SK-N-SH treated with all-trans-retinoic acid at 6 μM for 48 hours (cell line): ENCODE measurements around the gene VPS4B.

Experiments used
- ATAC-seq: fragments of 200-7000 bp; cut with Tn5 transposase; 3 replicates; pipeline ENCODE4 v1.9.1; 2020; ENCODE audit warnings: mild to moderate bottlenecking, moderate library complexity
- ARNTL ChIP-seq: fragments of 450-650 bp; formaldehyde crosslinking; IDR thresholded peaks from 2 replicates; pipeline ENCODE4 v1.5.0; 2020; ENCODE audit warnings: low read depth, mild to moderate bottlenecking, moderate library complexity, borderline replicate concordance
- BACH2 ChIP-seq: fragments of 250-450 bp; sonication (Bioruptor Pico); IDR thresholded peaks from 2 replicates; pipeline ENCODE4 v1.9.0; 2021; ENCODE audit warnings: mild to moderate bottlenecking, borderline replicate concordance
- CSDC2 ChIP-seq: fragments of 250-450 bp; sonication (Bioruptor Pico); IDR thresholded peaks from 2 replicates; pipeline ENCODE4 v1.5.0; 2020; ENCODE audit warnings: mild to moderate bottlenecking, moderate library complexity
- CSRNP3 ChIP-seq: fragments of 250-450 bp; sonication (Bioruptor Pico); IDR thresholded peaks from 2 replicates; pipeline ENCODE4 v1.5.1; 2021; ENCODE audit warnings: mild to moderate bottlenecking, moderate library complexity
- ESRRG ChIP-seq: fragments of 250-450 bp; sonication (Bioruptor Pico); IDR thresholded peaks from 2 replicates; pipeline ENCODE4 v1.6.1; 2021; ENCODE audit warnings: mild to moderate bottlenecking
- GLIS3 ChIP-seq: fragments of 250-450 bp; sonication (Bioruptor Pico); IDR thresholded peaks from 2 replicates; pipeline ENCODE4 v1.5.0; 2020; ENCODE audit warnings: mild to moderate bottlenecking, moderate library complexity
- ISL1 ChIP-seq: fragments of 250-450 bp; sonication (Bioruptor Pico); IDR thresholded peaks from 2 replicates; pipeline ENCODE4 v2.1.2; 2022; ENCODE audit warnings: mild to moderate bottlenecking, moderate library complexity
- OSR1 ChIP-seq: fragments of 250-450 bp; sonication (Bioruptor Pico); IDR thresholded peaks from 2 replicates; pipeline ENCODE4 v1.8.0; 2022; ENCODE audit warnings: moderate library complexity, mild to moderate bottlenecking, inconsistent platforms
- PPARA ChIP-seq: fragments of 250-450 bp; sonication (Bioruptor Pico); IDR thresholded peaks from 2 replicates; pipeline ENCODE4 v1.5.0; 2020; ENCODE audit warnings: mild to moderate bottlenecking, borderline replicate concordance
- RARB ChIP-seq: fragments of 250-450 bp; sonication (Bioruptor Pico); IDR thresholded peaks from 2 replicates; pipeline ENCODE4 v1.8.0; 2021; ENCODE audit warnings: mild to moderate bottlenecking, moderate library complexity
- SNAI2 ChIP-seq: fragments of 250-450 bp; sonication (Bioruptor Pico); IDR thresholded peaks from 2 replicates; pipeline ENCODE4 v1.5.0; 2020; ENCODE audit warnings: mild to moderate bottlenecking, moderate library complexity
- TCF4 ChIP-seq: fragments of 250-450 bp; sonication (Bioruptor Pico); IDR thresholded peaks from 2 replicates; pipeline ENCODE4 v1.8.0; 2021; ENCODE audit warnings: mild to moderate bottlenecking, moderate library complexity, borderline replicate concordance
- TOX ChIP-seq: fragments of 250-450 bp; sonication (Bioruptor Pico); IDR thresholded peaks from 2 replicates; pipeline ENCODE4 v1.8.0; 2021; ENCODE audit warnings: mild to moderate bottlenecking, moderate library complexity, borderline replicate concordance
- ZC3H10 ChIP-seq: fragments of 250-450 bp; sonication (Bioruptor Pico); IDR thresholded peaks from 2 replicates; pipeline ENCODE4 v1.5.1; 2021; ENCODE audit warnings: mild to moderate bottlenecking, moderate library complexity
- ZFP3 ChIP-seq: fragments of 250-450 bp; sonication (Bioruptor Pico); IDR thresholded peaks from 2 replicates; pipeline ENCODE4 v1.5.0; 2020; ENCODE audit warnings: mild to moderate bottlenecking, moderate library complexity
- ZFP30 ChIP-seq: fragments of 450-650 bp; formaldehyde crosslinking; IDR thresholded peaks from 2 replicates; pipeline ENCODE4 v1.5.0; 2022; ENCODE audit warnings: mild to moderate bottlenecking, moderate library complexity
- ZNF565 ChIP-seq: fragments of 450-650 bp; formaldehyde crosslinking; conservative IDR thresholded peaks from 2 replicates; pipeline ENCODE4 v1.5.0; 2020; ENCODE audit warnings: low read depth, mild to moderate bottlenecking, moderate library complexity
- ZNF70 ChIP-seq: fragments of 450-650 bp; formaldehyde crosslinking; IDR thresholded peaks from 2 replicates; pipeline ENCODE4 v1.5.0; 2020; ENCODE audit warnings: mild to moderate bottlenecking, moderate library complexity
- ZNF8 ChIP-seq: fragments of 450-650 bp; formaldehyde crosslinking; IDR thresholded peaks from 2 replicates; pipeline ENCODE4 v1.5.0; 2020; ENCODE audit warnings: mild to moderate bottlenecking, moderate library complexity
- TF ChIP-seq, protein P1 (sequence below): fragments of 250-450 bp; sonication (Bioruptor Pico); IDR thresholded peaks from 2 replicates; pipeline ENCODE4 v1.5.0; 2020; ENCODE audit warnings: mild to moderate bottlenecking, moderate library complexity
- TF ChIP-seq, protein P2 (sequence below): fragments of 250-450 bp; sonication (Bioruptor Pico); IDR thresholded peaks from 2 replicates; pipeline ENCODE4 v1.5.1; 2020; ENCODE audit warnings: low read depth, mild to moderate bottlenecking, moderate library complexity
- TF ChIP-seq, protein P3 (sequence below): fragments of 250-450 bp; sonication (Bioruptor Pico); IDR thresholded peaks from 2 replicates; pipeline ENCODE4 v1.8.0; 2020; ENCODE audit warnings: mild to moderate bottlenecking, moderate library complexity, borderline replicate concordance
- TF ChIP-seq, protein P4 (sequence below): fragments of 250-450 bp; sonication (Bioruptor Pico); IDR thresholded peaks from 2 replicates; pipeline ENCODE4 v1.8.0; 2021; ENCODE audit warnings: low read depth, mild to moderate bottlenecking, moderate library complexity, borderline replicate concordance

The VPS4B gene

DNA sequence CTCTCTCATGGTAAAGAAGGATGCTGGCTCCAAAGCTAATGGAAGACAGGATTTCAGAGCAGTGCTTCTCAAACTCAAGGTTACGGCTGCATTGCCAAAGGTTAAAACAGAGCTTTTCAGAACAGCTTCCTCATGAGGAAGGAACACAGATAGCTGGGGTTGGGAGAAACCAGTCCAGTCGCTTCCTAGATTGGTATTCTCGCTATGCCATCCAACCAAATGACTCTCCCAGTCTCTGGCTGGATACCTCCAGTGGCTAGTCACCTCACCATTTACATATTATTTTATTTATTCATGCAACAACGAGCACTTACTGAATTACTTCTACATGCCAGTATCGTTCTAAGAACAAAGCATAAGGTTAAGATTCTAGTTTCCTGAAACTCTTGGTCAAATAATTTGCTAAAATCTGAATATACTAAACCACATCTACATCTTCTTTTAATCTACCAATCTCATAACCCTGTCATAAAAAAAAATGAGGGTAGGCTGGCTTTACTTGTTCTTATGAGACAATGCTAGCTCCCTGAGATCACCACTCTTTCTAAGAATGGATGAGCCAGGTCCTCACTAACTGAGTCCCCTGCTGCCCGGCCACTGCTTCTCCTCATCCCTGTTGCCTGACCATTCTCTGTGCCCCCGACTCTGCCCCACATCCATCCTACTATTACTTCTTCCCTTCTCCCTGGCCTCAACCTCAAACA lies 75.6 kb downstream of the VPS4B start:
- no peak for ATAC-seq
- no peak for TF ChIP-seq BACH2 (CRISPR knock-in tag)
- TF ChIP-seq, protein P1, sequence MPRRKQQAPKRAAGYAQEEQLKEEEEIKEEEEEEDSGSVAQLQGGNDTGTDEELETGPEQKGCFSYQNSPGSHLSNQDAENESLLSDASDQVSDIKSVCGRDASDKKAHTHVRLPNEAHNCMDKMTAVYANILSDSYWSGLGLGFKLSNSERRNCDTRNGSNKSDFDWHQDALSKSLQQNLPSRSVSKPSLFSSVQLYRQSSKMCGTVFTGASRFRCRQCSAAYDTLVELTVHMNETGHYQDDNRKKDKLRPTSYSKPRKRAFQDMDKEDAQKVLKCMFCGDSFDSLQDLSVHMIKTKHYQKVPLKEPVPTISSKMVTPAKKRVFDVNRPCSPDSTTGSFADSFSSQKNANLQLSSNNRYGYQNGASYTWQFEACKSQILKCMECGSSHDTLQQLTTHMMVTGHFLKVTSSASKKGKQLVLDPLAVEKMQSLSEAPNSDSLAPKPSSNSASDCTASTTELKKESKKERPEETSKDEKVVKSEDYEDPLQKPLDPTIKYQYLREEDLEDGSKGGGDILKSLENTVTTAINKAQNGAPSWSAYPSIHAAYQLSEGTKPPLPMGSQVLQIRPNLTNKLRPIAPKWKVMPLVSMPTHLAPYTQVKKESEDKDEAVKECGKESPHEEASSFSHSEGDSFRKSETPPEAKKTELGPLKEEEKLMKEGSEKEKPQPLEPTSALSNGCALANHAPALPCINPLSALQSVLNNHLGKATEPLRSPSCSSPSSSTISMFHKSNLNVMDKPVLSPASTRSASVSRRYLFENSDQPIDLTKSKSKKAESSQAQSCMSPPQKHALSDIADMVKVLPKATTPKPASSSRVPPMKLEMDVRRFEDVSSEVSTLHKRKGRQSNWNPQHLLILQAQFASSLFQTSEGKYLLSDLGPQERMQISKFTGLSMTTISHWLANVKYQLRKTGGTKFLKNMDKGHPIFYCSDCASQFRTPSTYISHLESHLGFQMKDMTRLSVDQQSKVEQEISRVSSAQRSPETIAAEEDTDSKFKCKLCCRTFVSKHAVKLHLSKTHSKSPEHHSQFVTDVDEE, result no peak
- no peak for TF ChIP-seq ZFP30 (CRISPR knock-in tag)
- TF ChIP-seq, protein P2, sequence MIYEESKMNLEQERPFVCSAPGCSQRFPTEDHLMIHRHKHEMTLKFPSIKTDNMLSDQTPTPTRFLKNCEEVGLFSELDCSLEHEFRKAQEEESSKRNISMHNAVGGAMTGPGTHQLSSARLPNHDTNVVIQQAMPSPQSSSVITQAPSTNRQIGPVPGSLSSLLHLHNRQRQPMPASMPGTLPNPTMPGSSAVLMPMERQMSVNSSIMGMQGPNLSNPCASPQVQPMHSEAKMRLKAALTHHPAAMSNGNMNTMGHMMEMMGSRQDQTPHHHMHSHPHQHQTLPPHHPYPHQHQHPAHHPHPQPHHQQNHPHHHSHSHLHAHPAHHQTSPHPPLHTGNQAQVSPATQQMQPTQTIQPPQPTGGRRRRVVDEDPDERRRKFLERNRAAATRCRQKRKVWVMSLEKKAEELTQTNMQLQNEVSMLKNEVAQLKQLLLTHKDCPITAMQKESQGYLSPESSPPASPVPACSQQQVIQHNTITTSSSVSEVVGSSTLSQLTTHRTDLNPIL (CRISPR knock-in tag), result no peak
- TF ChIP-seq CSRNP3, result no peak
- TF ChIP-seq ZC3H10 (CRISPR knock-in tag), result no peak
- TF ChIP-seq, protein P3, sequence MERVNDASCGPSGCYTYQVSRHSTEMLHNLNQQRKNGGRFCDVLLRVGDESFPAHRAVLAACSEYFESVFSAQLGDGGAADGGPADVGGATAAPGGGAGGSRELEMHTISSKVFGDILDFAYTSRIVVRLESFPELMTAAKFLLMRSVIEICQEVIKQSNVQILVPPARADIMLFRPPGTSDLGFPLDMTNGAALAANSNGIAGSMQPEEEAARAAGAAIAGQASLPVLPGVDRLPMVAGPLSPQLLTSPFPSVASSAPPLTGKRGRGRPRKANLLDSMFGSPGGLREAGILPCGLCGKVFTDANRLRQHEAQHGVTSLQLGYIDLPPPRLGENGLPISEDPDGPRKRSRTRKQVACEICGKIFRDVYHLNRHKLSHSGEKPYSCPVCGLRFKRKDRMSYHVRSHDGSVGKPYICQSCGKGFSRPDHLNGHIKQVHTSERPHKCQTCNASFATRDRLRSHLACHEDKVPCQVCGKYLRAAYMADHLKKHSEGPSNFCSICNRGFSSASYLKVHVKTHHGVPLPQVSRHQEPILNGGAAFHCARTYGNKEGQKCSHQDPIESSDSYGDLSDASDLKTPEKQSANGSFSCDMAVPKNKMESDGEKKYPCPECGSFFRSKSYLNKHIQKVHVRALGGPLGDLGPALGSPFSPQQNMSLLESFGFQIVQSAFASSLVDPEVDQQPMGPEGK (CRISPR knock-in tag), result no peak
- TF ChIP-seq ESRRG, result no peak
- TF ChIP-seq TCF4, result no peak
- no peak for TF ChIP-seq RARB (CRISPR knock-in tag)
- no peak for TF ChIP-seq CSDC2 (CRISPR knock-in tag)
- no peak for TF ChIP-seq PPARA (CRISPR knock-in tag)

- ATAC-seq, result peak; percentile 49
These were observed 76.2 kb downstream of the VPS4B start for GRCh38 chr18:63346031-63346430.

More at GRCh38 chr18:63346031-63346430, 76.2 kb downstream of the VPS4B start:
- no peak for TF ChIP-seq ZNF565 (CRISPR knock-in tag)
- TF ChIP-seq ARNTL (CRISPR knock-in tag), result no peak
- no peak for TF ChIP-seq ISL1
- TF ChIP-seq, protein P3 (CRISPR knock-in tag), result no peak
- TF ChIP-seq TCF4, result no peak
- no peak for TF ChIP-seq ZNF8 (CRISPR knock-in tag)
- TF ChIP-seq, protein P4, sequence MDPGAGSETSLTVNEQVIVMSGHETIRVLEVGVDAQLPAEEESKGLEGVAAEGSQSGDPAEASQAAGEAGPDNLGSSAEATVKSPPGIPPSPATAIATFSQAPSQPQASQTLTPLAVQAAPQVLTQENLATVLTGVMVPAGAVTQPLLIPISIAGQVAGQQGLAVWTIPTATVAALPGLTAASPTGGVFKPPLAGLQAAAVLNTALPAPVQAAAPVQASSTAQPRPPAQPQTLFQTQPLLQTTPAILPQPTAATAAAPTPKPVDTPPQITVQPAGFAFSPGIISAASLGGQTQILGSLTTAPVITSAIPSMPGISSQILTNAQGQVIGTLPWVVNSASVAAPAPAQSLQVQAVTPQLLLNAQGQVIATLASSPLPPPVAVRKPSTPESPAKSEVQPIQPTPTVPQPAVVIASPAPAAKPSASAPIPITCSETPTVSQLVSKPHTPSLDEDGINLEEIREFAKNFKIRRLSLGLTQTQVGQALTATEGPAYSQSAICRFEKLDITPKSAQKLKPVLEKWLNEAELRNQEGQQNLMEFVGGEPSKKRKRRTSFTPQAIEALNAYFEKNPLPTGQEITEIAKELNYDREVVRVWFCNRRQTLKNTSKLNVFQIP (CRISPR knock-in tag), result no peak
- TF ChIP-seq GLIS3 (CRISPR knock-in tag), result no peak
- no peak for TF ChIP-seq PPARA (CRISPR knock-in tag)
- TF ChIP-seq ZNF70 (CRISPR knock-in tag), result no peak
- TF ChIP-seq, protein P2 (CRISPR knock-in tag), result no peak
- TF ChIP-seq OSR1 (CRISPR knock-in tag), result no peak
- no peak for TF ChIP-seq RARB (CRISPR knock-in tag)
- TF ChIP-seq ZFP3 (CRISPR knock-in tag), result no peak
- no peak for TF ChIP-seq ZC3H10 (CRISPR knock-in tag)
- TF ChIP-seq ESRRG, result no peak
- TF ChIP-seq SNAI2 (CRISPR knock-in tag), result no peak
- no peak for TF ChIP-seq ZFP30 (CRISPR knock-in tag)
- no peak for TF ChIP-seq TOX (CRISPR knock-in tag)
- TF ChIP-seq, protein P1, result no peak
